ENCODE measurements around the gene COL6A2.

Gene COL6A2

DNA sequence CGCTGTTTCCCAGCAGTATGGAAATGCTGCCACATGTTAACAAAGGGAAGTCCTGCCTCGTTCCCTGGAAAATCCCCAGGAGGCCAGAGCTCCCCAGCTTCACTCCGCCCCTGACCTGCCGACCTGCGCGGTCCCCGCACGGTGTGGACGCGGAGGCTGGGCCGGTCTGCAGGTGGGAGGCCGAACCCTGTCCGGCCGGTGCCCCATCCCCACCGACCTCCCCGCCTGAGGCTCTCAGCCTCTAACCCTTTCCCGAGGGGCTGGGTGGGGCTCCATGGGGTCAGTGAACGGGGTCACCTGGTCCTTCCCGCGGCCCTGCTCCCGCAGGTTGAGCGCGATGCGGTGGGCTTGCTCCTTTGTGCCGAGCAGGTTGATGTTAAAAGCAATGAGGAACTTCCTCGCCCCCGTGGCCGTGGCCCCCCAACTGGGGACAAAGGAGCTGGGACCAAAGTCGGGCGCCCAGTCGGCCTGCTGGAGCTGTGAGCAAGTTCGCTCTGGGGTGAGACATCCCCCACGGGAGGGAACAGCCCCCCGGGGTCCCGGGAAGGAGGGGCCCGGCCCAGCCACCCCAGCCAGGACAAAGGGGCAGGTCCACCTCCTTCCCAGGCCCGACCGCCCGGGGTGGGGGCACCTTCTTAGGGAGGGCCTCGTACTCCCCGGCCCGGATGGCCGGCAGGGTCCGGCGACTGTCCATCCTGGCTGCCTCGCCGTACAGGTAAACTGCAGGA is 53.5 kb downstream of the COL6A2 start:
- TF ChIP-seq CTCF (IDR thresholded peaks at IDR 0.05; ENCODE audit: borderline replicate concordance, control extremely low read depth, extremely low read depth, insufficient read depth, missing control alignments), result no peak
- DNase-seq (ENCODE audit: low spot score), result no peak
- in situ Hi-C loops (cut with MboI; ENCODE audit: low sequenced_read_pairs, unreplicated experiment), result no loop called here

DNA sequence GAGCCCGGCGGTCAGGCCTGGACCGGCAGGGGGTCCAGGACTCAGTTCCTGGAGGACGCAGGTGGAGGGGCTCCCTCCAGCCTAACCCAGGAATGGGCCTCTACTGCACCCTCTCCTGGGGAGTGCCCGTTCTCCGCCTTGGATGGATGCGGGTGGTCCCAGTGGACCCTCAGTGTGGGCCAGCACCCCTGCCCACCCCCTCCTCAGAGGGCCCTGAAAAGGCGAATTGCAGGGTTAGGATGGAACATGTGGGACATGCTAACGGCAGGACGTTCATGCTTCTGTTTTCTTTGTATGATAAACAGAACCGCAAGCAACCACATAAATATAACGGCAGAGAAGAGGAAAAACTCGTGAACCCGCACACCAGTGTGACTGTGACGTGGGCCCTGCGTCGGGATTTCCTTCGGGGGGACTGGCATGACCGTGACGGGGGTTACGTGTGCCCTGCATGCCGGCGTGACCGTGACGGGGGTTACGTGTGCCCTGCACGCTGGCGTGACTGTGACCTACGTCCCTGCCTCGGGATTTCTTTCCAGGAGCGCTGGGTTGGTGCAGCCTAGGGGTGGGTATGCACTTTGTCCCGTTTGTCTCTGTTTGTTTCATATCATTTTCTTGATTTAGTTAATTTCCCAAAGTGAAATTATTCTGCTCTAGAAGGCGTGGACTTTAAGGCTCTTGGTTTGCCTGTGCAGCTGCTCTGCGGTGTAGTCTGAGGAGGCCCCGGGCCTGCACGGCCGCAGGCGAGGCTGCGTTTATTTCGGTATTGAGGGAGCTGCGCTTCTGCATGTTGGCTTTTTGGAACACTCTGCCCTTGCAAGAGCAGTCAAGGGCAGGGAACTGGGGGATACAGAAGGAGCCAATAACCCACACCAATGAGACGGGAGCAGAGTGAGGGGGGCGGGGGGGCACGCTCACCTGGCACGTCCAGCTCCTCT is 54.3 kb downstream of the COL6A2 start:
- in situ Hi-C loops (cut with MboI; ENCODE audit: low sequenced_read_pairs, unreplicated experiment), result no loop called here
- TF ChIP-seq CTCF (IDR thresholded peaks at IDR 0.05; ENCODE audit: borderline replicate concordance, control extremely low read depth, extremely low read depth, insufficient read depth, missing control alignments), result no peak
- DNase-seq (ENCODE audit: low spot score), result no peak

DNA sequence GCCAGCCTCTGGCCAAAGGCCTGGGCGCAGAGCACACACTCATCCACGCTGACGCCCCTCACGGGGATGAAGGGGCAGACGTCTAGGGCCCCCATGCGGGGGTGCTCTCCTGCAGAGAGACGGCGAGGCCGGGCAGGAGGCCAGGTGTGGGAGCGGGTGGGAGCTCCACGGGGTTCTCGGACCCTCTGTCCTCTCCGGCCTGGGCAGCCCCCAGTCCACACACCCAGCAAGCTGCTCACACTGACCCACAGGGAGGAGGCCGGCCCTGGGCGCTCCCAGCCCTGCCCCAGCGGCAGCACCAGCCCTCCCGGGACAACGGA is 55.0 kb downstream of the COL6A2 start:
- DNase-seq (ENCODE audit: low spot score), result no peak
- in situ Hi-C loops (cut with MboI; ENCODE audit: low sequenced_read_pairs, unreplicated experiment), result no loop called here
- no peak for TF ChIP-seq CTCF (IDR thresholded peaks at IDR 0.05; ENCODE audit: borderline replicate concordance, control extremely low read depth, extremely low read depth, insufficient read depth, missing control alignments)

DNA sequence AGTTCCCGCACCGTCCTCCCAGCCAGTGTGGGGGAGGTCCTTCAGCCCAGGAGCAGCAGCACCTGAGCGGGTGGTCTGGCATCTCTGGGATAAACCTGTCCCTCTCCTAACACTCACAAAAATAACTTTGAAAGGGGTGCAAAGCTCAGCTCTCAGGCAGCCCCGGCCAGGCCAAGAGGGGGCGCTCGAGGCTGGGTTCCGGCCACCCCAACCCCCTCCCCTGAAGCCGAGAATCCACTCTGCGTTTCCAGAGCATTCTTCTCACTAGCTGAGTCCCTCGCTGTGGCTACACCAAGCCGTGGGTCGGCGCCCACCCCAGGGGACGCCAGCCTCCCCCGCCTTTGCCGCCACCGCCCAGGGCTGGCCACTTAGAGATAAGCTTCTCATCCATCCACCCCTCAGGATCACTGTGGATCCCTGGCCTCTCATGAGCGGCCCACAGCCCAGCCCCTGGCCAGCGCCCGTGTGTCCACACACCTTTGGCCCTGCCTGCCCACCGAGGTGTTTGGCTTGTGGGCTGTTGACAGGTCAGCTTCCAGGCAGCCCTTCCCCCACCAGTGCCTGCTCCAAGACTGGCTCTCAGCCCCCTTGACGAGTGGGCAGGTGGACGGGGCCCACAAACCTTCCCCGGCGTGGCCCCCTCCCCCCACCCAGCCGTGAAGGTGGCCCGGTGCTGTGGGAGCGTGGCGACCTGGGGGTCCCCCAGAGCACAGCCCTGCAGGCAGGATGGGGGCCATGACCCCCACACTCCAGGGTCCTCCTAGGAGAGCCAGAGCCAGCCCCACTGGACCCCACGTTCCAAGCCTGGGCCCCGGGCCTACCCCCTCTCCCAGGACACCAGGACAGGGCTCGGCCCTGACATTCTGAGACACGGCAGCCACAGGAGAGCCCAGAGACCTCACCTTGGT is 55.6 kb downstream of the COL6A2 start:
- peak; percentile 78 for TF ChIP-seq CTCF (IDR thresholded peaks at IDR 0.05; ENCODE audit: borderline replicate concordance, control extremely low read depth, extremely low read depth, insufficient read depth, missing control alignments)
- in situ Hi-C loops (cut with MboI; ENCODE audit: low sequenced_read_pairs, unreplicated experiment), result no loop called here
- DNase-seq (ENCODE audit: low spot score), result peak; percentile 85

DNA sequence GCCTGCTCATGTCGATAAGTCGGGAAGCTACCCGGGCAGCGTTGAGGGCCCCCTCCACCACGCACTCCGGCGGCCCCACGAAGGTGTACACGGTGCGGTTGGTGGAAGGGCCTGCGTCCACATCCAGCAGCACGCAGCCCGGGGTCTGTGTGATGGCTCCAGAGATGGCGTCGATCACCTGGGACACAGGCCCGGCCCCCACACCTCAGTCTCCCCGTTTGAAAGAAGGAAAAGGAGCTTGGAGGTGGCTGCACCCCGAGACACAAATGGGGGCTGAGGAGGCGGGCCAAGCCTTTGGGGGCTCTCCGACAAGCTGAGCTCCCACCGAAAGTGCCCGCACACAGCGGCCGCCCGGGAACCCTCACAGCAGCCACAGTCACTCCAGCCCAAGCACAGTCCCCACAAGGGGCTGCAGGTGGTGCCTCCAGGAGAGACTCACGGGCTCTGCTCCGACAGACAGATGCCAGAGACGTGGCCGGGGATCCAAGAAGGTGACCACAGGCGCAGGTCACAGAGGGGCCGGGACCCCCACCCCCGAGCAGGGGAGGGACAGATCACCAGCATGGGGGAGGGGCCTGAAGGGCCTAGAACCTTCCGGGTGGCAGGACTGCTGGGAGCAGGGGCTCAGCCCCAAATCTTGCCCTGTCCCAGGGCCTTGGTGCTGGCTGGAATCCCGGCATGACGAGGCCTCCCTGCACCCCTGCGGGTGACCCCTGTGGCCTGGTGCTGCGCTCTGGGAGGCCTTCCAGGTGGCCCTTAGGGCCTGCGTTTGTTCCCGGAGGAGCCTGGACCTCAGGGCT is 56.4 kb downstream of the COL6A2 start:
- TF ChIP-seq CTCF (IDR thresholded peaks at IDR 0.05; ENCODE audit: borderline replicate concordance, control extremely low read depth, extremely low read depth, insufficient read depth, missing control alignments), result no peak
- in situ Hi-C loops (cut with MboI; ENCODE audit: low sequenced_read_pairs, unreplicated experiment), result no loop called here
- DNase-seq (ENCODE audit: low spot score), result no peak
